Sigmoid colon (tissue), 4 donors: ENCODE data around the gene DOC2A.
"Not testable (repeated sequence)": the region's sequence is repeated elsewhere in the genome, so short reads cannot be mapped to it uniquely, and the experiment has no call there.

ENCODE experiments used
- CTCF ChIP-seq, 4 experiments: fragments of 450-650 bp in 3 of 4; fragments of 200-600 bp in 1 of 4; IDR thresholded peaks; one replicate each; pipeline ENCODE4 v1.5.1; 2016 to 2019; ENCODE audit warnings: antibody characterized with exemption in 4 of 4, mild to moderate bottlenecking in 3 of 4, moderate library complexity in 2 of 4
- EP300 ChIP-seq, 4 donors: sonication (generic); formaldehyde crosslinking; IDR thresholded peaks; one replicate each; pipeline ENCODE4 v1.6.1; 2017; ENCODE audit warnings: antibody characterized with exemption in 4 of 4
- POLR2A ChIP-seq, 2 donors: fragments of 450-650 bp; IDR thresholded peaks; one replicate each; pipeline ENCODE4 v1.6.1; 2016; ENCODE audit warnings: antibody characterized with exemption in 2 of 2, mild to moderate bottlenecking in 2 of 2, moderate library complexity in 2 of 2
- POLR2AphosphoS5 ChIP-seq, 4 donors: sonication (generic); formaldehyde crosslinking; IDR thresholded peaks; one replicate each; pipeline ENCODE4 v1.6.1; 2017; ENCODE audit warnings: antibody characterized with exemption in 4 of 4

GRCh38 chr16:30015450-30015849 is 4.6 kb upstream of the DOC2A start:
- not testable (repeated sequence) for TF ChIP-seq CTCF, POLR2A, POLR2AphosphoS5, EP300 (IDR thresholded peaks at IDR 0.05)
